ENCODE measurements around the gene OVOL2. TPM values are rescaled to one million over a fixed set of nuclear protein-coding genes. Genes with fewer than 3 reads are reported as not detected.
A peak's percentile ranks its signal among the peaks of the same experiment; 100 is the strongest.

The OVOL2 gene
- total RNA-seq, 1 experiment from 2014 or later, result 20.7 TPM

GRCh38 chr20:17992224-17992637 is 65.5 kb downstream of the OVOL2 start:
- no peak for DNase-seq
- no peaks in the 10 kb centered on the region for H4K20me1 ChIP-seq (ENCODE audit: insufficient read depth)
- H3K9me2 ChIP-seq (ENCODE audit: insufficient read depth), result no peaks in the 10 kb centered on the region
- H3K27me3 ChIP-seq (ENCODE audit: insufficient read depth, low read depth), result no peaks in the 10 kb centered on the region
- peaks cover 10% of the 10 kb centered on the region; the same call in 1 of the 2 replicates for H3K36me3 ChIP-seq (ENCODE audit: low read depth)
- ChIA-PET POLR2A (ENCODE audit: unreplicated experiment) (no interaction called here), CTCF (no interaction called here)
- H3K9me3 ChIP-seq (ENCODE audit: insufficient read depth, low read depth), result no peaks in the 10 kb centered on the region
- H3K4me3 ChIP-seq, result no peak overlapping the region
- H3K4me2 ChIP-seq, result no peak overlapping the region
- no peak for TF ChIP-seq EZH2 (IDR thresholded peaks at IDR 0.05; ENCODE audit: low read depth)
- TF ChIP-seq, protein P1, sequence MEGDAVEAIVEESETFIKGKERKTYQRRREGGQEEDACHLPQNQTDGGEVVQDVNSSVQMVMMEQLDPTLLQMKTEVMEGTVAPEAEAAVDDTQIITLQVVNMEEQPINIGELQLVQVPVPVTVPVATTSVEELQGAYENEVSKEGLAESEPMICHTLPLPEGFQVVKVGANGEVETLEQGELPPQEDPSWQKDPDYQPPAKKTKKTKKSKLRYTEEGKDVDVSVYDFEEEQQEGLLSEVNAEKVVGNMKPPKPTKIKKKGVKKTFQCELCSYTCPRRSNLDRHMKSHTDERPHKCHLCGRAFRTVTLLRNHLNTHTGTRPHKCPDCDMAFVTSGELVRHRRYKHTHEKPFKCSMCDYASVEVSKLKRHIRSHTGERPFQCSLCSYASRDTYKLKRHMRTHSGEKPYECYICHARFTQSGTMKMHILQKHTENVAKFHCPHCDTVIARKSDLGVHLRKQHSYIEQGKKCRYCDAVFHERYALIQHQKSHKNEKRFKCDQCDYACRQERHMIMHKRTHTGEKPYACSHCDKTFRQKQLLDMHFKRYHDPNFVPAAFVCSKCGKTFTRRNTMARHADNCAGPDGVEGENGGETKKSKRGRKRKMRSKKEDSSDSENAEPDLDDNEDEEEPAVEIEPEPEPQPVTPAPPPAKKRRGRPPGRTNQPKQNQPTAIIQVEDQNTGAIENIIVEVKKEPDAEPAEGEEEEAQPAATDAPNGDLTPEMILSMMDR (conservative IDR thresholded peaks at IDR 0.05), result no peak
- H3K79me2 ChIP-seq (ENCODE audit: low read depth), result no peaks in the 10 kb centered on the region
- H3F3A ChIP-seq (ENCODE audit: insufficient read depth, low read depth), result peaks cover 17% of the 10 kb centered on the region; the same call in 1 of the 2 replicates
- no TSS peak for BruUV-seq (replicated peaks)
- no peak overlapping the region for H2AFZ ChIP-seq
- intact Hi-C loops (cut with micrococcal nuclease; ENCODE audit: unreplicated experiment), result loop anchor here (10.0 kb wide), 1 partner anchor 1187 kb away; no protein-coding TSS in a partner anchor
- H3K27ac ChIP-seq, result no peak overlapping the region
- H3K4me1 ChIP-seq (replicated peaks; ENCODE audit: insufficient read depth), result no peaks in the 10 kb centered on the region; the same call in 1 of the 2 replicates

- Histone ChIP-seq H3K4me3 (no peak overlapping the region), H3K9me3 (ENCODE audit: insufficient read depth, low read depth) (no peaks in the 10 kb centered on the region), H3K9me2 (ENCODE audit: insufficient read depth) (no peaks in the 10 kb centered on the region), H3F3A (ENCODE audit: insufficient read depth, low read depth) (peaks cover 17% of the 10 kb centered on the region; the same call in 1 of the 2 replicates), H3K27me3 (ENCODE audit: insufficient read depth, low read depth) (no peaks in the 10 kb centered on the region), H3K4me2 (no peak overlapping the region), H3K27ac (no peak overlapping the region), H3K36me3 (ENCODE audit: low read depth) (peaks cover 10% of the 10 kb centered on the region; the same call in 1 of the 2 replicates), H3K4me1 (replicated peaks; ENCODE audit: insufficient read depth) (no peaks in the 10 kb centered on the region; the same call in 1 of the 2 replicates), H3K79me2 (ENCODE audit: low read depth) (no peaks in the 10 kb centered on the region), H4K20me1 (ENCODE audit: insufficient read depth) (no peaks in the 10 kb centered on the region), H2AFZ (no peak overlapping the region)
- ChIA-PET CTCF (no interaction called here), POLR2A (ENCODE audit: unreplicated experiment) (no interaction called here)
- TSS peak; percentile 14 for BruUV-seq (replicated peaks)
- intact Hi-C loops (cut with micrococcal nuclease; ENCODE audit: unreplicated experiment), result loop anchor here (10.0 kb wide), 1 partner anchor 1186 kb away; no protein-coding TSS in a partner anchor
- DNase-seq, result no peak
- TF ChIP-seq EZH2 (IDR thresholded peaks at IDR 0.05; ENCODE audit: low read depth), result no peak
- TF ChIP-seq, protein P1 (conservative IDR thresholded peaks at IDR 0.05), result no peak
Observed at GRCh38 chr20:17990278-17990972, 67.3 kb downstream of the OVOL2 start.

- ChIA-PET CTCF (no interaction called here), POLR2A (ENCODE audit: unreplicated experiment) (no interaction called here)
- Histone ChIP-seq H3K9me2 (ENCODE audit: insufficient read depth) (no peaks in the 10 kb centered on the region), H3K4me1 (replicated peaks; ENCODE audit: insufficient read depth) (no peaks in the 10 kb centered on the region; the same call in 1 of the 2 replicates), H3F3A (ENCODE audit: insufficient read depth, low read depth) (peaks cover 6% of the 10 kb centered on the region; the same call in 1 of the 2 replicates), H3K79me2 (ENCODE audit: low read depth) (0 out of 2 replicates have a peak, but pooled peaks cover 11% of the 10 kb centered on the region), H2AFZ (no peak overlapping the region), H4K20me1 (ENCODE audit: insufficient read depth) (no peaks in the 10 kb centered on the region), H3K4me3 (no peak overlapping the region), H3K27ac (no peak overlapping the region), H3K4me2 (no peak overlapping the region), H3K36me3 (ENCODE audit: low read depth) (peaks cover 10% of the 10 kb centered on the region; the same call in 1 of the 2 replicates), H3K9me3 (ENCODE audit: insufficient read depth, low read depth) (no peaks in the 10 kb centered on the region), H3K27me3 (ENCODE audit: insufficient read depth, low read depth) (no peaks in the 10 kb centered on the region)
- intact Hi-C loops (cut with micrococcal nuclease; ENCODE audit: unreplicated experiment), result no loop called here
- DNase-seq, result no peak
- BruUV-seq (replicated peaks), result no TSS peak
- TF ChIP-seq, protein P1 (conservative IDR thresholded peaks at IDR 0.05), result no peak
- TF ChIP-seq EZH2 (IDR thresholded peaks at IDR 0.05; ENCODE audit: low read depth), result no peak
Observed at GRCh38 chr20:17987988-17988387, 69.7 kb downstream of the OVOL2 start.
